NCI-H748 (cell line): Measurements from ENCODE around the gene NEK6.

Experiments used
- DNase-seq: peaks from one replicate; lab custom pipeline; 2025; ENCODE audit not compliant: unreplicated experiment; lab: John Stamatoyannopoulos, UW

The NEK6 gene

DNA sequence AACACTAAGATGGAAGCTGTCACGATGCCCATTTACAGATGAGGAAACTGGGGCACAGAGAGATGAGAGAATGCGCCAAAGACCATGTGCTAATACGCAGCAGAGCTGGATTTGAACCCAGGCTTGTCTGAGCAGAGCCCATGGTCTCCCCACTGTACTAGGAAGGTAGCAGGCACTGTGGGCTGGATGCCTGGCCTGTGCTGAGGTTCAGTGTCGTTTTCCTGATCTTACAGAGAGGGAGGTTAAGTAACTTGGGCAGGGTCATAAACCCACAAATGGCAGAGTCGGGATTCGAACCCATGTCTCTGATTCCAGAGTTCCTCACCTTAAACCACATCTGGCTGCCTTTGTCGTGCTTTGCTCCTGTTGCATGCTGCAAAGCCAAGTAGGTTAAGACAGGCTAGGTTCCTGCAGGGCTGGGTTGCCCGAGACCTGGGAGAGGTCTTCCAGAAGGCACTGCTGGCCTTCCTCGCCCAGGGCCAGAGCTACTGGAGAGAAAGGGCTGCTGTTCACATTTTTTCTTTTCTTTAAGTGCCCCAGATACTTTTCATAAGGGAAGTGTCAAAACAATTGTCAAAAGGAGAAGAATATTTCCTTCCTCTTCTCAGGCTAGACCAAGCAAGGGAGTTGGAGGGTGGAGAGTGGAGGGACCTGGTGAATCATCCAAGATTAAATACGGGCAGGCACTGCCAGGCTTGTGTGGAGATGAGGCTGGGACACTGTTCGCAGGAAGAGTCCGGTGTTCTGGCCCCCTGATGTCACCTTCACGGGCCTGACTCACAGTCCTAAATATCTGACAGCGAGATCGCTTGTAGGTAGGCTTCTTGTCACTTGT is 3.2 kb downstream of the NEK6 start:
- no peak for DNase-seq

DNA sequence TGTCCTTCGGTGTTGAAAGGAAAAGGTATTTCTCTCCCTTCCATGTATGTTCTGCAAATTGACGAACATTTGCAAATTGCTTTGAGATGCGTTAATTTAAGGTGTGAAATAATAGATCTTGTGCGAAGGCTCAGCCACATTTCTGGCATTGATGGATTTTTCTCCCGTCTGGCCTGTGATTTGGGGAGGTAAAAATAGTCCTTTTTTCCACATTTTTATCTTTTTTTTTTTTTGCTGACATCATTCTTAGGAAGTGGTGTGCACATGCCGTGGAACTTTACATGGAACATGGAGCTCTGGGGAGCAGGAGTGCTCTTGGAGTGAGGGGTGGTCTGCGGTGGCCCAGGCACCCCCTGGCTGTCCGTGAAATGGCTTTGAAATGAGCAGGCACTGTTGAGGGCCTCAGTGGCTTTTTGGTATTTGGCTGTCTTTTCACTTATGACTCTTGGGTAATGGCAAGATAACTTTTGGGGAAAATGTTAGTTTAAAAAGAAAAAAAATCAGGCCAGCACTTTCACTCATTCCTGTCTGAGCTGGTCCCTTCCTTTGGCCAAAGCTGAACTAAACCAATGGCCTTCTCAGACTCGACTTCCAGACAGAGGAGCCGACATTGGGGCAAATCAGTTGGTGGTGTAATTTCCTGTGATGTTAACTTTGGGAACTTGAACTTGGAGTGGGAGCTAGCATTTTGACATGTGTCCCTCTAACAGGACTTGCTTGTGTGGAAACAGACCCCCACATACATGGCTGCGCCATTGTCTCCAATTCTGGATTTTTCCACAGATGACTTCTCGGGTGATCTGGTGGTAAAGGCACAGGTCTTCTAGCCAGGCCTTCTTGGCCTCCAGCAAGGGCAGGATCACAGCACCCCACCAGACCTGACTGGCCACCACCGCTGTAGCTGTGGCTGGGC is 4.2 kb downstream of the NEK6 start:
- DNase-seq, result no peak

DNA sequence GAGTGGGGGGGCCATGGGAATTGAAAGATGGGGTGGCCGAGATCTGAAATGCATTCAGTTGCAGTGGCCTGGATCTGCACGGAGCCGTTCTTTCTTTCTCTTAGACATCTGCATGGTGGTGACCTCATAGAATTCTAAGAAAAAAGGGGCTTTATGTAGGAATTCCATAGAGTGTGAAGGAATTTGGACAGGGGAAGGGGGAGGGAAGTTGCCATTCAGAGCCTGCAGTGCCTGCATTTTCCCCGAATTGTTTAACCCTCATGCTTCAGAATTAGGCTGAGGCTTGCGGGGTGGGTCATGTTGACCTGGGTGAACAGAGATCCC is 4.9 kb downstream of the NEK6 start:
- no peak for DNase-seq

DNA sequence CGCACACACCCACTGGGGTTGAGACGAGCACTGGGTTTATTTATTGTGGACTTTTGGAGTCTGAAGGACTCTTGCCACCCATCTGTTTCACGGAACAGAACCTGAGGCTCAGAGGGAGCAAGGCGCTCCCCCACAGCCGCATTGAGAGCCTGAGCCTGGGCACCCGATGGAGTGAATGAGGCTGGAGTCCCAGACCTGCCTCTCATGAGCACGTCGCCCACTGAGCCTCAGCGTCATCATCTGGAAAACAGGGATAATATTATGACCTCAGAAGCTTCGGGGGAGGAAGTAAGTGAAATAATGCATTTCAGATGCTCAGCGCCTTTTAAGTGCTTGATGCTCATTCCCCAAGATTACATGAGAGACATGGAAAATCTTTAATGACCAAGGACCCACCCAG is 5.5 kb downstream of the NEK6 start:
- DNase-seq, result no peak

DNA sequence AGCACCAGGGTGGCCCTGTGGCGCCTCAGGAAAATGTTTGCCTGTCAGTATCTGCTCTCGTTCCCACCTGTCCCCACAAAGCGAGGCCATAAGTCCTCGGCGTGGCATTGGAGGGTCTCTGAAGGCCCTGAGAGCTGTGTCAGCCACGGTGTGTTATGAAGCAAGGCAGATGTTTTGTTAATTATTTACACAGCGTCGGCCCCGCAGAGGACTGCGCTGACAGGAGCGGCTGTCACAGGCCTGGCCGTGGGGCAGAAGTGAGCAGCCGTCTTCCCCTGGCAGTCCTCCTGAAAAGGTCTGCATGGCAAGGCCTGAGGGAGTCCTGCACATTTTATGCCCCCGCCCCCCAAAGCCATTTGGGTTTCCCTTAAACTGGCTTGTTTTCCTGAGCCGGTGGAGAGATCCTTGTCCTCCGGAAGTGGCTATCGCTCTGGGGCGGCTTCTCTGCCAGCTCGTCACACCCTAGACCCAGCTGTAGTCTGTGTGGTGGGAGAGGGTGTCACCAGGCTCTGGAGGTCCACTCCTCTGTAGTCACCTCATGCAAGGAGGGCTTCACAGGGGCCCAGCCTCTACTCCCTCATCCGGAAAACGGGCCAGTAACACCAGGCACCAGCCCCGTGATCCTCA is 6.2 kb downstream of the NEK6 start:
- no peak for DNase-seq

DNA sequence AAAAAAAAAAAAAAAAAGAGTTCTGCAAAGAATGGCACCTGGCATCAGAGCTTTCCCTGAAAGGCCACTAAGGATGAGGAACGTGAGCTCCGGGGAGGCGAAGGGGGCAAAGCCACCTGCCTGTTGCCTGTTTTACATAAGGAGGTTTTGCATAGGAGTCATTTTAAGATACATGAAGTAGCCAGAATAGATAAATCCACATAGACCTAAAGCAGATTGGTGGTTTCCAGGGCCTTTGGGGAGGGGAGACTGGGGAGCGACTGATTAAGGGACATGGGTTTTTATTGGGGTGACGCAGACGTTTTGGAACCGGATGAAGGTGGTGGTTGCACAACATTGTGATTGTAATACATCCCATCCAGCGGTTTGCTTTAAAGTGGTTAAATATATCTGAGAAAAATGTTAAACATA is 7.1 kb downstream of the NEK6 start:
- DNase-seq, result no peak

DNA sequence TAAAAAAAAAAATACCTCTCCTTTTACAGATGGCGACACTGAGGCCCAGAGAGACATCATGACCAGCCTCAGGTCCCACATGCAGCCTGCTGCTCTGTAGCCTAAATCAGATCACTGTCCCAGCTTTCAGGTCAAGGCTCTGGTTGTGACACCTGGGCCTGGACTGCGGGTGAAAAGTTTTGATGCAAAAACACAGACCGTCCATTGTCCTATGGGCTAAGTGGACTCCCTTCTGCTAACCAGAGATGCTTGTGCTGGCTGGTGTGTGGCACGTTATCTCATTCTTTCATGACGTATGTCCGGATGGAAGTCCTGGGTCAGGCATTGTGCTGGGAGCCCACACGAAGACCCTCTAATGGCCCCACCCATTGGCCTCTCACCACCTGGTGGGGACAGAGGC is 7.8 kb downstream of the NEK6 start:
- no peak for DNase-seq

DNA sequence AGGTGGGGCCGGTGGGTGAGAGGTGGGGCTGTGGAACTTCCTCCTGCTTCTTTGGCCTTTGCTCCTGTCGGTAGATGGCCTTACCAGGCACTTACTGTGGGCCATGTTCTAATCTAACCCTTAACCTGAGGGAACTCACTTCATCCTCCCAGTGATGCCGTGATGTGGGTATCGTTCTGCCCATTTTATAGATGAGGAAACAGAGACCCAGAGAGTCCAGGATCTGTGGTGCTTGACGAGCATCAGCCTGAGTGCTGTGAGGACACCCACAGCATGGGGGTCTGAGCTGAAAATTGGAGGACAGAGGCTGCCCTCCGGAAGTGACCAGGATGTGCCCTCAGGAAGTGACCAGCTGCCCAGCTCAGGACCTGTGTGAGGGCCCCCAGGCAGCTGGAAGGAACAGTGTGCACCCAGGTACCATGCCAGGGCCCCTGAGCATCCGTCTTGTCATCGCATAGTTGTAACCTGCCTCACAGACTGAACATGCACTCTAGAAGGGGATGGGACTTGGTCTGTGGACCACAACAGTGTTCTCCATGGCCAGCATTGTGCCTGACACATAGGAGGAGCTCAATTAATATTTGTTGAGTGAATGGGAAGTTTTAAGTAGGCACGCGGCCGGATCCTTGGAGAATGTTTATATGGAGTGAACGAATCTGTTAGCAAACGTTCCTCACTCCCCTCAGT is 8.5 kb downstream of the NEK6 start:
- no peak for DNase-seq

DNA sequence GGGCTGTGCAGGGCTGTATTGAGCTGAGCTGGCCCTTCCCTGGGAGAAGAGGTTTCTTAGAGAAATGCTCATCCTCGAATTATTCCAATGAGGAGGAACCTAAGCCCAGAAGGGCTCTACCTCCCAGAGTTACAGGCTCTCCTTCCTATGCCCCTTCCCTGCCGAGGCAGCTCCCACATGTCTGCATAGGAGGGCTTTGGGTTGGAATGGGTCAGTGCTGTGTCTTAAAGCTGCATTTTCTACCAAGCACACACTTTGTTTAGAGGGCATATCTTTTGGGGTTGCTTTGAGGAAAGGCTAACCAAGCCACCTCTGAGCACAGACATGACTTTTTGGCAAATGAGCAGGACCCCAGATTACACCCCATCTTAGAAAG is 9.1 kb downstream of the NEK6 start:
- DNase-seq, result no peak

DNA sequence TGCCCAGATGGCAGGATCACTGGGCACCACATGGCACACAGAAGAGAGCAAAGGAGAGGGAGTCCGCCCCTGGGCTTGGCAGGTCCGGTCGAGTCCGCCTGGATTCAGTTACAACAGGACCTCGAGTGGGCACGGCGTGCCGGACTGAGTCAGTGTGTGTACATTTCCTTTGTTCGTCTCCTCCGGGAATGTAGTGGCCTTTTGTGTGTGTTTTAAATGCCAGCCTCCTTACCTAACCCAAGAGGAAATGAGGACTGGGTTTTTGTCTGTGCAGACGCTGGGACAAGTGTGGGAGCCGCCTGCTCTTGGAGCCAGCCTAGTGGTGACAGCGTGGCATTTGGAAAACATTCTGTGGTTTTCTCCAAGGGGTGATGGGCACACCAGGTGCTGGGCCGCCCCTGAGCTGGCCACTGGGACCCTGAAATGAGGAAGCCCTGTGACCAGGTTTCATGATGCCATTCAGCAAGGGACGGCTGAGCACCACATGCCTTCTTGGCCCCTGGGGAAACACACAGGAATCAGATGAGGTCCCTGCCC is 9.6 kb downstream of the NEK6 start:
- DNase-seq, result peak; percentile 32

DNA sequence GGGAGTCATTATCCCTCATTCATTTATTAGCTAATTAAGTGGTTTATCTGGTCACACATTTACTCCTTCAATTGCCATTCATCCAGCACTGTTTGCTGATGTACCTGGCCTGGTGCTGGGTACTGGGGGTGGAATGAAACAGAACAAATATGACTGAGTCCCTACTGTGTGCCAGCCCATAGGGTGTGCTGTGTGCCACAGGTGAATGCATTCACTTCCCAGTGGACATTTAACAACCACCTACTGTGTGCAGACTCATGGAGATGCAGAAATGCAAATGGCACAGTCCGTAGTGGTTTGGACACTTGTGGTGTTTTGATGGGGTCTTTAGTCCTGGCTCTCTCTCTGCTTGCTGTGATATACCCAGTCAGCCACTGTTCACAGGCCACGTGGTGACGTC is 10.5 kb downstream of the NEK6 start:
- DNase-seq, result no peak

DNA sequence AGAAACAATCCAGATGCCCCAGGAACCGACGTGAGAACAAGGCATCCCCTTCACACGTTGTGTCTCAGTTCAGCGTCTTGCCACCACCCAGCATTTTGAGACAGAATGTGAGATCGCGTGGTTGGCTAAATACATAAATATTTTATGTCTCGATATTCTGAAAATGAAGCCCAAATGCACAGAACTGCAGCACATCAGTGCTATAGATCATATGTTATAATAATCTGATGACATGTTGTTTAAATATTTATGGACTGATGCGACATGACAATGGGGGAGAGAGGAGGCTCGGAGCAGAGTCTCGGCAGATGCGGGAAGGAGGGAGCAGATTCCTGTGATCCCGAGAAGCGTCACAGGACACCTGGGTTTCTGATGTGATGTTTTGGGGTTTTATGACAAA is 10.9 kb downstream of the NEK6 start:
- DNase-seq, result no peak

DNA sequence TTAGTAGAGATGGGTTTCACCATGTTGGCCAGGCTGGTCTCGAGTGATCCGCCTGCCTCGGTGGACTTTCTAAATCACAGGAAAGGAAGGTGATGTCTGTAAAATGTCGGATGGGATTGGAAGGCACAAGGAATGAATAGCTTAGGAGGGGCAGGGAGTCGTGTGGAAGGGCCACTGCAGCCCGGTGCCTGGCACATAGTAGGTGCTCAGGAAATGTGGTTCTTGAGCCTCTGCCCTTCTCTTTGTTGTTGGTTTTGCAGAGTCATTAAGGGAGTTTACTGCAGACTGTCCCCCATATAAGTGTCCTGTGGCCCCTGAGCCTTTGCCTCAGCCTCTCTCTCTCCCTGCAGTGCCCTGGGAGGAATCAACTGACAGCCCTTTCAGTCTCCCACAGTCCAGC is 11.8 kb downstream of the NEK6 start:
- no peak for DNase-seq

DNA sequence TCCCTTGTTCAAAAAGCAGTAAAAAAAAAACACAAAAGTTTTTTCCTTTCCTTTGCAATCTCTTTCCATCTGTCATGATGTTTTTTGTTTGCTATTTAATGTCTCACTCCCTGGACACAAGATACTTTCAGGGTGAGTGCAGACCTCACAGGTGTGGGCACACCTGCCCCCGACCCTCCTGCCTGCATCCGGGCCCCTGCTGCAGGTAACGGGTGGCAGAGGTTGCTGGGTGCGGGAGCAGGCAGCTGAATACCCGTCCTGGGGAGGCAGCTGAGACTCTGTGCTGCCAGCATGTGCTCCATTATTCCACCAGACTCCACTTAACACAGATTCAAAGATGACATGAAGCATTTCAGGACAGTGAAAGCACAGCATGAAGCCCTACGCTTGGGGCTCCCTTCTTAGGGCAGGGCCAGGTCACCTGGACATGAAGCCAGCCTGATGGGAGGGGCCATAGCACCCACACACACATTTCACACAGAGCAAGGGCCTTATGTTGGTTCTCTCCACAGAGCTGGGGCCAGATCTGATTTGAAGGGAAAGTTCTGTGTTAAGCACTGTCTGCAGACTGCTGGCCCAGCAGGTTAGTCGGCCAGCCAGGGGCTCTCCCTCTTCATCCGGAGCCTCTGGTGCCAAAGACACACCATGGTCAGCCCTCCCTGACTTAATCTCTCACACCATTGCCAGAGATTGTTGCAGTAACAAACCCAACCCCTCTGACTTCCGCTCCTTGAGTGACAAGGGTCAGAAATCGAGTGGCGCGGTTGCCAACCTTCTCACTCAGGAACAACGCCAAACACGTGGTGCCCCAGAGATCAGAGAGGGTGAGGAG is 13.0 kb downstream of the NEK6 start:
- DNase-seq, result no peak

DNA sequence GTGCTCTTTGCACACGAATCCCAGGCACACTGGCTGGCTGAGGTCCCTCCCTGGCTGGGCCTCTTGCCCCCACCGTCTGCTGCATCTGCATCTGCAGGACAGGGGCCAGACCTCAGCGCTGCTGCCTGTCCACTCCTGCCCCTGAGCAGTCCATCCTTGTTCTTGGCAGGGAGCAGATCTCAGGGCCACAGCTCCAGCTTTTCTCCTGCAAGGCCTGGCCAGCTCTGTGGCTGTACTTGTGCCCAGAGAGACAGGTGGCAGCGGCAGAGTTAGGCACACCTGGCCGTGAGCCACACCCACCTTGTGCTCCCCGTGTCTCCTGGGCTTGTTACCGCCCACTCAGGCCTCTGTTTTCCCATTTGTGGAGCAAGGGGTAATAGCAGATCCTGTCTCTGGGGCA is 13.9 kb downstream of the NEK6 start:
- DNase-seq, result peak; percentile 49

DNA sequence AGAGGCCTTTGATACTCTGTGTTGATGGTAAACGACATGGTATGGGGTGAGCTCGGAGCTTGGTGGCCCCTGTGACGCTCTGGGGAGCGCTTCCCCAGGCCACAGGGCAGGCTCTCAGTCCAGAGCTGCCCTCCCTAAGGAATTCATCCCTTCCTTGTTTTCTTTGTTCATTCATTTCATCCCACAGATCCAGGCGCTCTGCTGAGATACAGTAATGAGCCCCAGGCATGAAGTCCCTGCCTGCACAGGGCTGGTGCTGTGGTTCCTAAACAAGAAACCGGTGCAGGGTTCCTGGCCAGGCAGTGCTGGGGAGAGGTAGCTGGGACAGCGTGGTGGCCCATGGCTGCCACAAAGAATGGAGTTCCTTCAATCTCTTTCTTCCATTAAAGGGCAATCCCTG is 14.4 kb downstream of the NEK6 start:
- DNase-seq, result no peak

DNA sequence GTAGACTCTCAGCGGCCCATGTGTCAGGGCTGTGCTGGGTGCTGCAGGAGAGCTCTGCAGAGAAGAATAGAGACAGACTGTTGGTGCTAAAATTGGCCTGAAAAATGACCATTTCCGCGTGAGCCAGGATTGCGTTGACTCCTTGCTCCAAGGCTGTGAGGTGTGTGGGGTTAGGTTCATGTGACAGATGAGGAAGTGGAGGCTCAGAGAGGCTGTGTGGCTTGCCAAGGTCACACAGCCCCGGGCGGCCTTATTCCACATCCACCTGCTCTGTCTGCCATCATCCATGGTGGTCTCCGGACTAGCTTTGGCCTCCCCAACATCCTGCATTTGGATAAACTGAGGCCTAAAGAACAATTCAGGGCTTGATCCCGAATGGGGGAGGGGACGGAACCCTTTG is 15.2 kb downstream of the NEK6 start:
- no peak for DNase-seq

DNA sequence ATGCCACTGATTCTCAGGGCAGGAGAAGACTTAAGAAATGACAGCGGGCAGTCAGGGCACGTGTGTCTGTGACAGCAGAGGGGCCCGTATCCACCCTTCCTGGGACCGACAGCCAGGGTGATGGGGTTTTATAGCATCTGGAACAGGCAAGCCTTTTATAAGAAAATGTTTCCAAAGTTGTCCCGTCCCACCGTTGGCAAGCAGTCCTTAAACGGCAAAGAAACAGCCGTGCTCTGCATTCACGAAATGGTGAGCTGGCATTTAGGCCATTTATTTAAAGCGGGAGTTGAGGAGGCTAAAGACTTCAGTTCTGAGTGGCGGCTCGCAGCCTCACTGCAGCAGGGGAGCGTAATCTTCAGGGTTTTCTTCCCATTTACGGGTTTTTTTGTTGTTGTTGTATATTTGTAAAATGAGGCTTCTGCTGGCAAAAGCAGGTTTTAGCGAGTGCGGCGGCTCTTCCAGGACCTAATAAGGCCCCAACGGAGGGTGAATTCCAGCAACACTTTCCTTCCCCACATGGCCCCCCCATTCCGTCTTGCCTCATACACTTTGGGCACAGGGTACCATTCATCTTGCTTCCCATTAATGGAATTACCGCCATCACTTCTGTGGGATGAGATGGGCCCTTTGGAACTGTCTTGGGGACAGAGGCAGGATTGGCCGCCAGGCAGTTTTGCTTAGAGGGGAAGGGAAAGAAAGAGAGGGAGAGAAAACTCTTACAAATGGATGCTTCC is 15.8 kb downstream of the NEK6 start:
- no peak for DNase-seq

DNA sequence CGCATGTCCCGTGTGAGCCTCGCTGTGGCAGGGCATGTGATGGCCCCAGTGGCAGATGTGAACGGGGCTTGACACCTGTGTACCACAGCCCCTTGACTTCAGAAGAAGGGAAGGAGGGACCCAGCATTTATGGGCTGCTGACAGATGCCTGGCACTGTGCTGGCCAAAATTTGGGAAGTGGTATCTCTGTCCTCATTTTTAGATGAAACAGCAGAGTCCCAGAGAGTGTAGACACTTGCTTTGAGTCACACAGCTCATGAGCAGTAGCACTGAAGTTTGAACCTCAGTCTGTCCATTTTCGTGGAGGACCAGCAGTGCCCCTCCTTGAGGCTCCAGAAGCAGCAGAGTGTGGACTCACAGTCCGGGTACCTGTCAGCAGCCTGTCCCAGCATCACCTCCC is 16.5 kb downstream of the NEK6 start:
- DNase-seq, result no peak

DNA sequence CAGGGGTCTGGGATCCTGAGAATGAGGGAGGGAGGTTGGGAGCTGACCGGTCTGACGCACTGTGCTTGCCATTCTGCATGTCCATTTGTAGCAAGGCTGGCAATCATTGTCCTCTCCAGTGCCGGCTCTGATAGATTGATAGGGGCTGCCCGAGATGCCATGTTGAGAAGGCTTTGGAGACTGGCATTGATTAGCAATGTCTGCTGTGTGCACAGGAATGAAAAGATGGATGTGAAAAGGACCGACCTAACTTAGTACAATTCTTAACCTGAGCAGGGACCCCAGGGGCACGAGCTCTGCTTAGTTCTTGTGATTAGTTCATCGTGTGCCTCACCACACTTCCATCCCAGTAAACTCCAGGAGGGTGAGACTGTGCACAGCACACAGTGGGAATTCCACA is 17.0 kb downstream of the NEK6 start:
- no peak for DNase-seq
